Effector memory CD8-positive, alpha-beta T cell (primary cell): ENCODE measurements around the gene HOXD12.
A peak's percentile ranks its signal among the peaks of the same experiment; 100 is the strongest.

Experiments
- ATAC-seq: fragments of 150-1000 bp; cut with Tn5 transposase; replicated peaks from 2 replicates; pipeline ENCODE4 v1.10.0; 2021; ENCODE audit warnings: mild to moderate bottlenecking, moderate library complexity
- DNase-seq, 3 experiments: peaks; one replicate each; pipeline ENCODE4 v3.0.0; 2021
- H3K27ac Mint-ChIP-seq, 2 donors: one replicate each; pipeline ENCODE4 v1.8.0; 2022; ENCODE audit warnings: mild to moderate bottlenecking in 2 of 2, mixed read lengths in 2 of 2, moderate library complexity in 2 of 2
- H3K27me3 Mint-ChIP-seq, 2 donors: one replicate each; pipeline ENCODE4 v1.8.0; 2022; ENCODE audit warnings: mixed read lengths in 2 of 2
- H3K36me3 Mint-ChIP-seq: one replicate; pipeline ENCODE4 v1.8.0; 2022; ENCODE audit warnings: mild to moderate bottlenecking, moderate library complexity, mixed read lengths; ENCODE audit not compliant: insufficient read depth
- H3K4me1 Mint-ChIP-seq, 2 donors: one replicate each; pipeline ENCODE4 v1.8.0; 2022; ENCODE audit warnings: low read depth in 2 of 2, mixed read lengths in 2 of 2
- H3K4me3 Mint-ChIP-seq, 2 donors: one replicate each; pipeline ENCODE4 v1.8.0; 2022; ENCODE audit warnings: mild to moderate bottlenecking in 2 of 2, mixed read lengths in 2 of 2, moderate library complexity in 2 of 2
- H3K9me3 Mint-ChIP-seq, 2 donors: one replicate each; pipeline ENCODE4 v1.8.0; 2022; ENCODE audit warnings: mixed read lengths in 2 of 2

Gene HOXD12

DNA sequence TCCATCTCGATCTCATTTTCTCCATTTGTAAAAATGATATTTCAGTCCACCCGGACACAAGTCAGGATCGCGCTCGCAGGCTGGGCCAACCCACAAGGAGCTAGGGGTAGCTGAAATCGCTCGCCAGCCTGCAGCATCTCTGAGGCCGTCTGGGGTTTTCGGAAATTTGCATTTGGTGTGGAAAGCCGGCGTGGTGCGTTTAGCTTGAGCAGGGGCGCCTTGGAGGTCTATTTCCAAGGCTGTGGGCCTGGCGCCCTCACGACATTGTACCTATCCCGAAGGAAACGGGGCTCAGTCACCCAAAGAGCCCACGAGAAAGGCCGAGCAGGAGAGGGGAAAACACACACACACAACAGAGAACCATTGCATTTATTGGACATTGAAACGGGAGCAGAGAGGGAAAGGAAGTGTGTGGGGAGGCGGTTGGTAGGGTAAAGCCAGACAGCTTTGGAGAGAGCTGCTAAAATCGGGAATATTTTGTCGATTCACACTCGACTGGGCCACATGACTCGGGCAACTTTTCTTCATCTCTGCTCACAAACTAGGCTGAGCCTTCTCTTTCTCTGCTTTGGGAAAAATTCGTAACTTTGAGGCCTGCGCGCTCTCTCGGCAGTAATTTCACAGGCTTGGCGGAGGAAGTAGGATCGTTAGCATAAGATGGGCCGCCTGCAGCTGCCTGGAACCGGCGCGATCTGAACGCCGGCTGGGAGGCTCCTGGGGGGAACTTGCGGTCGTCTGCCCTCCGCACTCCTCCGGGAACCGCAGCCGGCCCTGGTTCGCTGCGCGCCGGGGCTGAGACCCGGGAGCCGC lies 28.8 kb downstream of the HOXD12 start:
- H3K9me3 Mint-ChIP-seq: no peaks in the 10 kb centered on the region
- peaks cover 86 to 89% of the 10 kb centered on the region in 2 donors for H3K27me3 Mint-ChIP-seq
- peak overlapping the region; percentile 57 to 78 for H3K27ac Mint-ChIP-seq
- DNase-seq (no peak), ATAC-seq (no peak)
- peak overlapping the region; percentile 28 to 32 for H3K4me3 Mint-ChIP-seq
- peaks cover 61% of the 10 kb centered on the region for H3K36me3 Mint-ChIP-seq
- peaks cover 13 to 19% of the 10 kb centered on the region in 2 donors for H3K4me1 Mint-ChIP-seq

DNA sequence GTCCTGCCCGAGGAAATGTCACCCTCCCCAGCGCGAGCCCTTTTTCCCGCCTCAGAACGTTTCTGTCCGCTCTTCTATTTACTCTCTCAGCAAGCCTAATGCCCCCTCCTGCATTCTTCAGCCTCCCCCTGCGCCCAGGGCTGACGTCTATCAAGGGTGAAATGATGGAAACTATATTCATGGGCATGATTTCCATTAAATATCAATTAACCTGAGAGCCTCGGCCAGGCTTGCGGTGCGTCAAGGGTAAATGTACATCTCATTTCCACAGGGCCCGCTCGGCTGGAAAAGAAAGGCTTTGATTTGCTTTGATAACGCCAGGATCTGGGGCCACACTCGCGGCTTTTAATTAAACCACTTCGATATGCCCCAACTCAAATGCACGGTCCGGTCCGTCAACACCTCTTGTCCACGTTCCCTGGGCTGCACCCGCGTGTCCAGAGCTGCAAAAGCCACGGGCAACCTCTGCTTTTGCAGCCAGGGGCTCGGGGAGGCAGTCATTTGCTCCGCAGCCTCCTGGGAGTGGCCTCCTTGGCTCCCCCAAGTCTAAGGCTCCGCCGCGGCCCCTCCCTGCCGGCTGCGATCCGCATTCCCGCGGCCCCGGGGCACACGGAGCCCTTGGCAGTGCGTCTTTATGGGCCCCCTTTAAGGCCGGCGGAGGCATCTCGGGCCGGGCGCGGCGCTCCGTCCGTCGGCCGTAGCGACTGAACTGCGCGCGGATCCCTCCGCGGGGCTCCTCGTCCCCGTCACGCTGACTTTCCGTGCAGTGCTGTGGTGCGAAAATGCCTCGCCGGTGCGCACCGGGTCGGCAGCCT lies 29.6 kb downstream of the HOXD12 start, which contains the start of gene HOXD8:
TSS of gene HOXD8 (plus strand) at position 724 of the 815 bp plus-strand sequence. CDS start 662 bp downstream, outside the sequence.
- H3K27me3 Mint-ChIP-seq: peaks cover 86 to 89% of the 10 kb centered on the region in 2 donors
- peak within 1 kb of the TSS; percentile 78 to 91 for H3K27ac Mint-ChIP-seq
- ATAC-seq (no peak), DNase-seq (no peak)
- peaks cover 13 to 19% of the 10 kb centered on the region in 2 donors for H3K4me1 Mint-ChIP-seq
- H3K4me3 Mint-ChIP-seq: peak within 1 kb of the TSS; percentile 54 to 64
- no peaks in the 10 kb centered on the region for H3K9me3 Mint-ChIP-seq
- peaks cover 55% of the 10 kb centered on the region for H3K36me3 Mint-ChIP-seq

DNA sequence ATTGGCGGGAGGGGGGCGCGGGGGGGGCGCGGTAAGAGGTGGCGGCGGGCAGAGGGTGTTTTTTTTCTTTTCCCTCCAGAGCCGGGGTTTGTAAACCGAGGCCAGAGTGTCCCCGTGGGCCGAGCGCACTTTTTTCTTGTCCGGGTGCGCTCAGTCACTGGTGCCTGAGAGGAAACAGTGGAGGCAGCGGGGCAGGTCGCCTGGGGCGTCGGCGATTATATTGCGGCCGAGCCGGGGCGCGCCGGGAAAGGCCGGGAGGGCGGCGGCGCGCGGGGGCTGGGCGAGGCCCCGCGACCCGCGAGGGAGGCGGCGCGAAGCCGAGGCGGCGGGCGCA lies 30.2 kb downstream of the HOXD12 start:
- H3K27me3 Mint-ChIP-seq: peaks cover 86 to 89% of the 10 kb centered on the region in 2 donors
- no peak overlapping the region for H3K27ac Mint-ChIP-seq
- H3K4me3 Mint-ChIP-seq: peak overlapping the region in 1 of 2 donors; percentile 40
- ATAC-seq (peak; percentile 3), DNase-seq (no peak)
- H3K9me3 Mint-ChIP-seq: no peaks in the 10 kb centered on the region
- peaks cover 49% of the 10 kb centered on the region for H3K36me3 Mint-ChIP-seq
- peaks cover 13 to 19% of the 10 kb centered on the region in 2 donors for H3K4me1 Mint-ChIP-seq

DNA sequence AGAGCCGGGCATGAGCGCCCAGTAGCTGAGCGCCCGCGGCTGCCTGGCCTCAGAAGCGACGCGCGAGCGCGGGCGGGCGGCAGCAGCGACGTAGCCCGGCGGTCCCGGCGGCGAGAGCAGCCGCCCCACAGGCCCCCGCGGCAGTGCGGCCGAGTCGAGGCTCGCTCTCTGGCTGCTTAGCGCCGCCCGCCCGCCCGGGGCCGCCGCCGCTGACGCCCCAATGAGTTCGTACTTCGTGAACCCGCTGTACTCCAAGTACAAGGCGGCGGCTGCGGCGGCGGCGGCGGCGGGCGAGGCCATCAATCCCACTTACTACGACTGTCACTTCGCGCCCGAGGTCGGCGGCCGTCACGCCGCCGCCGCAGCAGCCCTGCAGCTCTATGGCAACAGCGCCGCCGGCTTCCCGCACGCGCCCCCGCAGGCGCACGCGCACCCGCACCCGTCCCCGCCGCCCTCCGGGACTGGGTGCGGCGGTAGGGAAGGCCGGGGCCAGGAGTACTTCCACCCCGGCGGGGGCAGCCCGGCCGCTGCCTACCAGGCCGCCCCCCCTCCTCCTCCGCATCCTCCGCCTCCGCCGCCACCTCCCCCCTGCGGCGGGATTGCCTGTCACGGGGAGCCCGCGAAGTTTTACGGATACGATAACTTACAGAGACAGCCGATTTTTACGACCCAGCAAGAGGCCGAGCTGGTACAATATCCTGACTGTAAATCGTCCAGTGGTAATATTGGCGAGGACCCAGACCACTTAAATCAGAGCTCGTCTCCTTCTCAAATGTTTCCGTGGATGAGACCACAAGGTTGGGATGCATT lies 30.8 kb downstream of the HOXD12 start:
- peak; percentile 40 for ATAC-seq

DNA sequence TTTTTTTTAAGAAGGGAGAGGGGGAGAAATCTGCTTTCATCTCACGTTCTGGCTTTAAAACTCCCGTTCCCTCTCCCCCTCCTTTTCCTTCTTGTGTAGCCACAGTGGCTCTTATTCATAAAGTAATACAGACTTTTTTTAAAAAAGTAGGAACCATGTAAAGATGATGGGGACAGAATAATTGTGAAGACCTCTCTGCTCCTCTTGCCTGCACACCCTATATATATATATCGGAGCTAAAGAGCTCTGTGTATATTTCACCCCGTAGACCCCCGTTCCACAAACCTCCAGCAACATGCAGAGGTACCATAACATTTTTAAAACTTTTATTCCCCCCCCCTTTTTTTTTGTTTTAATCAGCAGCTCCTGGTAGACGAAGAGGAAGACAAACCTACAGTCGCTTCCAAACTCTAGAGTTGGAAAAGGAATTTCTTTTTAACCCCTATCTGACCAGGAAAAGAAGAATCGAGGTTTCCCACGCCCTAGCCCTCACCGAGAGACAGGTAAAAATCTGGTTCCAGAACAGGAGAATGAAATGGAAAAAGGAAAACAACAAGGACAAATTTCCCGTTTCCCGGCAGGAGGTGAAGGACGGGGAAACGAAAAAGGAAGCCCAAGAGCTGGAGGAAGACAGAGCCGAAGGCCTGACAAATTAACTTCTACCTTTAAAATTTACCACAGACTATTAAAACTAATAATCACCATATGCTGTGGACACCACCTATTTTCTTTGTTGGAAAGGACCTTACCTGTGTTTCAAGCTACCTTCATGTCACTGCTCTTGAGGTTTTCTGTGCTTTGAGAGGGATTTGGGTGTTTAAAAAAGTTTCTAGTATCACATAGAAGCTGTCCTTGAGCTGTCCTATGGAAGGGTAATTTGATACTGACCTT lies 31.6 kb downstream of the HOXD12 start:
- Mint-ChIP-seq H3K36me3 (peaks cover 48% of the 10 kb centered on the region), H3K9me3 (no peaks in the 10 kb centered on the region), H3K4me1 (peaks cover 22 to 25% of the 10 kb centered on the region in 2 donors), H3K4me3 (peak overlapping the region; percentile 54 to 69), H3K27ac (peak overlapping the region in 1 of 2 donors; percentile 91), H3K27me3 (peaks cover 86 to 89% of the 10 kb centered on the region in 2 donors)
- DNase-seq: no peak
- no peak for ATAC-seq

More for the DNA sequence above, 30.8 kb downstream of the HOXD12 start:
- H3K4me1 Mint-ChIP-seq: peaks cover 13 to 19% of the 10 kb centered on the region in 2 donors
- H3K27ac Mint-ChIP-seq: peak overlapping the region in 1 of 2 donors; percentile 91
- peaks cover 86 to 89% of the 10 kb centered on the region in 2 donors for H3K27me3 Mint-ChIP-seq
- H3K4me3 Mint-ChIP-seq: peak overlapping the region; percentile 54 to 64
- no peaks in the 10 kb centered on the region for H3K9me3 Mint-ChIP-seq
- DNase-seq: no peak
- peaks cover 46% of the 10 kb centered on the region for H3K36me3 Mint-ChIP-seq

DNA sequence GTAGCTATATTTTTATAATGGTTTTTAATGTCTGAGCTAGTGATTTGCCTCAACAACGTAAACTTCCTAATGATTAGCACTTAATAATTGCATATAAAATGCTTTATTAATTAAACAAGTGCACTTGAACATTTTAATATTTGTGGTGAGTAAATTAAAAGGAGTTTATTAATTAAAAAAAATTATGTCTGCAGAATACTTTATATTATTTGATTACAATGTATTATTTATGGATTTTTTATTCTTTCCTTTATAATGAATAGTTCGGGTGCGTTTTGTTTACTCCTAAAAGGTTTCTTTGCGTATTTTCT lies 32.2 kb downstream of the HOXD12 start:
- H3K4me1 Mint-ChIP-seq: peaks cover 22 to 25% of the 10 kb centered on the region in 2 donors
- peaks cover 81 to 89% of the 10 kb centered on the region in 2 donors for H3K27me3 Mint-ChIP-seq
- no peak for DNase-seq
- no peak overlapping the region for H3K27ac Mint-ChIP-seq
- ATAC-seq: no peak
- H3K4me3 Mint-ChIP-seq: peak overlapping the region in 1 of 2 donors; percentile 69
- peaks cover 49% of the 10 kb centered on the region for H3K36me3 Mint-ChIP-seq
- H3K9me3 Mint-ChIP-seq: no peaks in the 10 kb centered on the region

DNA sequence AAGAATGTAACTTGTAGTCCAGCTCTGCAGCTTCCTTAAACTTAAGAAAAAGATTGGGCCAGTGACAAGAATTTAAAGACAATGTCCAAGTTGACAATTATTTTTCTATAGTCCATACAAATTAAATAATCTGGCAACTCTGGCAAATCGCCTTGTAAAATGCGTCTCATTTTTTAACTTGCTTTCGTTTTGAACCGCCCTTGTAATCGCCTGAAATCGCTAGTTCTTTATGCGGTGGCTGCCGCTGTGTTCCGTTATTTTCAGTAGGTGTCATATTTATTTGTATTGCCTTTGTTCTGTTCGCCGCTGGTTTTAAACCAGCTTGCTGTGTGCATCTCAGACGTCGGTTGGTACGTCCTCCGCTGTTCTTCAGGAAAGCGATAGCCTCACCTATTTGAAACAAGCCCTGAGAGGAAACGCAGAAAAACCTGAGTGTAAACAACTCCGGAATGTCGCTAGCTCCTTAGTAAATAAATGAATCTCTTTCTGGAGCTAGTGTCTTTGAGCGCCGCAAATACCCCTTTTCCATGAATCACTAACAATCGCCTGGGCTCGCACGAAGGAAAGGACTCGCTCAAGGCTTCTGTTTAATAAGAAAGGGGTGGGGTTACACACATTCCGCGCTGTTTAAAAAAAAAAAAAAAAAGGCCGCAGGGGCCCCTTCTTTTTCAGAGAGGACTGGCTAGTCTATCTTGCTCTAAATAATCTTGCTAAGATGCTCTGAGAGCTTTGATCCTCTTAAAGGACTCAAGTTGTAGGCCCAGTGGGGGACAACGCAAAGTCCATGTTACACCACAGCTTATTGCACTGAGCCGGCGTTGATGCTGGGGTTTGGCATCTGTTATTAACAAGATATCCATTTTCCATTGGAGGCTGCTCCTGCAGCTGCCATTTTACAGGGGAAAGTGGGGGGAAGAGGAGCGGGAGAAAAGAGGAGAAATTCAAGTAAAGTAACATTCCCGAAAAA lies 32.9 kb downstream of the HOXD12 start:
- no peak overlapping the region for H3K27ac Mint-ChIP-seq

DNA sequence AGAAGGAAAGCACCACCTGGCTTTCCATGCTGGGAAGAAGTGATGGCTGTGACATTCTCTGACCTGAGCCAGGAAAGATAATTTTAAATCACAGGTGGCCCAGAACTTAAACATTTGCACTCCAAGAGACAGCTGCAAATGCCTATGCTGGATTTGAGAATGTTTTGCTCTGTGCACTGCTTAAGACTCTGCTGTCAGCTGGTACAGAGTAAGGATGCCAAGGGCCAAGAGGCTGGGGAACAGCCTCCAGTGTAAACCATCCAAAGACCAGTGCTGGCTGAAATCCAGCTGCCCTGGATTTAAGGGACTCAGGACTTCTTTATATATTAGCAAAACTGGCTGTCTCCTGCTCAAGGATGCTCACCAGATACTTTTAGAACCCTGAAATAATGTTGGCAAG lies 33.8 kb downstream of the HOXD12 start:
- no peak overlapping the region for H3K27ac Mint-ChIP-seq
- H3K4me3 Mint-ChIP-seq: no peak overlapping the region
- H3K36me3 Mint-ChIP-seq: peaks cover 41% of the 10 kb centered on the region
- H3K9me3 Mint-ChIP-seq: no peaks in the 10 kb centered on the region
- peaks cover 81 to 89% of the 10 kb centered on the region in 2 donors for H3K27me3 Mint-ChIP-seq
- peaks cover 18% of the 10 kb centered on the region in 2 donors for H3K4me1 Mint-ChIP-seq
- DNase-seq (no peak), ATAC-seq (no peak)

More for the DNA sequence above, 32.9 kb downstream of the HOXD12 start:
- DNase-seq (no peak), ATAC-seq (peak; percentile 44)
- H3K27me3 Mint-ChIP-seq: peaks cover 81 to 89% of the 10 kb centered on the region in 2 donors
- H3K4me1 Mint-ChIP-seq: peaks cover 20 to 25% of the 10 kb centered on the region in 2 donors
- H3K9me3 Mint-ChIP-seq: no peaks in the 10 kb centered on the region
- peak overlapping the region; percentile 69 to 71 for H3K4me3 Mint-ChIP-seq
- H3K36me3 Mint-ChIP-seq: peaks cover 45% of the 10 kb centered on the region

DNA sequence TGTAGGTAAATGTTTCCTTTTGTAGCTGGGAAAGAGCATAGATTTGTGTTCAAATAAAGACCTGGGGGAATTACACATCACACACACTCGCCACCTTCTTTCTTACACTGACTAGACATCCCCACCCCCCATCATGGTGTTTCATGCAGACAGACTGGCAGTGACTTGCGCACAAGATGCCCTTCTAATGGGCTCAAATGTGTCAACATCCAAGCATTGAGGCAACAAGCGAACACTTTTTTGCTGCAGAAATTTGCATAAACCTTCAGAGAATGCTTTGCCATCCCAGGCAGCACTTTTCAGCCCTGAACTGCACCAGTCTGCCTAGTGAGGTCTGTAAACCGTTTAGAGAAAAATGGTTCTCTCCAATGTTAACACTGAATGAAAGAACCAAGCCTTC lies 34.4 kb downstream of the HOXD12 start:
- ATAC-seq (no peak), DNase-seq (no peak)
- H3K9me3 Mint-ChIP-seq: no peaks in the 10 kb centered on the region

DNA sequence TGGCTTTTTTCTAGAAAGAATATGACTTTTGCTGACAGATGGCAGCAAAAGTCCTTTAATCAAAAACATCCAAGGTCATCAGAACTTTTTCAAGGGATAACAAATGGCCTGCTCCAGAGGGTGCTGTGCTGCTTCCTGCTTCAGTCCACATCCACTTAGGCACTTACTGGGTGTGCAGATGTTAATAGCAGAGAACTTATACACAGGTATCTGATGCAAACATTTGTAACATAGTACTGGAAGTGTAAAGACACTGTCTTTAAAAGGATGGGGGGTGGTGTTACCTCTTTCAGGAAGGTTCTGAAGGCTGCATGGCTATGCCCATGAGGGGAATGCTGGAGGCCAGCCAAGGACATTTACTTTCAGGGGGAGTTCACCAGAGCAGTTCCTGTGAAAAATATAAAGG lies 35.4 kb downstream of the HOXD12 start:
- DNase-seq (no peak), ATAC-seq (no peak)
- Mint-ChIP-seq H3K4me1 (peaks cover 12 to 20% of the 10 kb centered on the region in 2 donors), H3K27ac (no peak overlapping the region), H3K9me3 (no peaks in the 10 kb centered on the region), H3K4me3 (peak overlapping the region; percentile 18 to 67), H3K36me3 (peaks cover 36% of the 10 kb centered on the region), H3K27me3 (peaks cover 89 to 95% of the 10 kb centered on the region in 2 donors)

More for the DNA sequence above, 34.4 kb downstream of the HOXD12 start:
- no peak overlapping the region for H3K27ac Mint-ChIP-seq
- peaks cover 14 to 20% of the 10 kb centered on the region in 2 donors for H3K4me1 Mint-ChIP-seq
- H3K36me3 Mint-ChIP-seq: peaks cover 38% of the 10 kb centered on the region
- peaks cover 81 to 89% of the 10 kb centered on the region in 2 donors for H3K27me3 Mint-ChIP-seq
- H3K4me3 Mint-ChIP-seq: no peak overlapping the region

DNA sequence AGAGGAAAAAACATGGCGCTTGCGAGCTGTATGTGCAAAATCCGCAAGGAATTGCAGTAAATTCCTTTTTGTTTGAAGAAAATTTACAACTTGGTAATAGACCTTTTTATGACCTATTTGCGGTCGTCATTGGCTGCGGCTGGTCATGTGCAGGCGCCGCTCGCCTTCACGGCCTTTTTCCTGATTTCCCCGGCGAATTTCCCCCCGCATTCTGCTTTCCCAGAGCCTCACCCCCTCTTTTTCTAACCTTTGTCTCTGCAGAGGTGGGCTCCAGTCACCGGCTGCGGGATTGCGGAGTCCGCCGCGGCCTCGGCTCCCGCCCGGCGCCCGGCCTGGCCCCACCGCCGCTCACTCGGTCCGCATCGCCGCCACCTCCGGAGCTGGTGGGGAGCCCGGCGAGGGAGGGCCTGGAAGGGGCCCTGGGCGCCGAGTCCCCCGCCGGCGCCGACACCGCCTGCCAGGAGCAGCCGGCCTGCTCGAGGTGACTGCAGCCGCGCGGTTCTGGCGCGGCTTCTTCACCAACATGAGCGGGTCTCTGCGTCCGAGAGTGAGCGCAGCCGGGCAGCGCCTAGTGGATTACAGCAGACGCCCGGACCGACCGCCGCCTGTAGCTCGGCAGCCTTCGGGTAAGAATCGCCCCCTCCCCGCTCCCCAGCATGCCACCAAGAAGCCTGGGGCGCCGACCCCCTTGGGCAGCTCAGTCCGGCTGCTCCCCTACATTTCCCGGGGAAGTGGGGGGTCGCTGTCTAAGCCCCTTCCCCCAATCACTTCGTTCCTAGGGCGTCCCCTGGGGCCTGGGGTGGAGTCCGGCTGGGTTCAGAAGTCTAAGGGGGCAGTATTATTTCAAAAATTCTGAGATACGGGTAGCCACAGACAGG lies 37.0 kb downstream of the HOXD12 start:
- Mint-ChIP-seq H3K9me3 (no peaks in the 10 kb centered on the region), H3K27ac (no peak overlapping the region), H3K4me3 (peak overlapping the region; percentile 18 to 67), H3K4me1 (peaks cover 12 to 30% of the 10 kb centered on the region in 2 donors), H3K27me3 (peaks cover 86 to 99% of the 10 kb centered on the region in 2 donors), H3K36me3 (peaks cover 37% of the 10 kb centered on the region)
- ATAC-seq (no peak), DNase-seq (no peak)
